NCI-H1417 treated with DMSO at 0.1 percent for 48 hours (cell line): ENCODE results near the gene OSBPL5.

Source experiments
- DNase-seq: peaks from one replicate; lab custom pipeline; 2025; lab: John Stamatoyannopoulos, UW

Gene OSBPL5

DNA sequence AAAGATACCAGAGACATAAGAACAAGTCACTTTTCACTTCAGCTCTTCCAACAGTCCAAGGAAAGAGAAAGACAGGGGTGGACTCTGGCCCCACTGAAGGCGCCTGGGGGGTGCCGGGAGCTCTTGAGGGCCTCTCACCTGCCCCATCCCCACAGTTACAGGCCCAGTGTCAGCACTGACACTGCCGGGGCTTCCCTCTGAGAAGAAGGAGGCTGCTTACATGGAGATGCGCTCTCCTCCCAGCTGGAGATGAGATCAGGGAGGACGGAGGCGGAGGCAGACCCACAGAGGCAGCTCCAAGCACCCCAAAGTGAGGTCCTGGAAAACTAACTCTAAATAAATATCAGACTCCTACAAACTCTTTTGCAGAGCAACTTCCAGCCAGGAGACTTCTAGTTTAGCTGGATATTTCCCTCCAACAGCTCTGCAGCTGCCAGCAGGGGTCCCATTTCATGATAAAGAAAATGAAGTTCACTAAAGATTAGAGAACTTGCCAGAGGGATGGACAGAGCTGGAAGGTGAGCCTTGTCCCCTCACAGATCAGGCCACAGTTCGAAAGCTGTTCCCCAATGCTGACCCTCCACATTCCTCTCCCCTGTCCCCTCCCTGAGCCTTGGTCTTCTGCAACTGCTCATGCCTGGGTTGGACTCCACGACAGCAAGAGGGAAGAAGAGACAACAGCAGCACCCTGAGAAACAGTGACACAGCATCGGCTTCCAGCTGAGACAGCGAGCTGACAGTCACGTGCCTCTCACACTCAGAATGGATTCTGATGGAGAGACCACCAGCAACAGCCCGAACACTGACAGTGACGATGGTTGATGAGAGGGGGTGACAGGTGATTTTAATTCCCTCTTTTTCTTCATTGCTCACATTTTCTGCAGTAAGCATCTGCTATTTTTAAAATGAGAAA is 113.7 kb downstream of the OSBPL5 start:
- no peak for DNase-seq

DNA sequence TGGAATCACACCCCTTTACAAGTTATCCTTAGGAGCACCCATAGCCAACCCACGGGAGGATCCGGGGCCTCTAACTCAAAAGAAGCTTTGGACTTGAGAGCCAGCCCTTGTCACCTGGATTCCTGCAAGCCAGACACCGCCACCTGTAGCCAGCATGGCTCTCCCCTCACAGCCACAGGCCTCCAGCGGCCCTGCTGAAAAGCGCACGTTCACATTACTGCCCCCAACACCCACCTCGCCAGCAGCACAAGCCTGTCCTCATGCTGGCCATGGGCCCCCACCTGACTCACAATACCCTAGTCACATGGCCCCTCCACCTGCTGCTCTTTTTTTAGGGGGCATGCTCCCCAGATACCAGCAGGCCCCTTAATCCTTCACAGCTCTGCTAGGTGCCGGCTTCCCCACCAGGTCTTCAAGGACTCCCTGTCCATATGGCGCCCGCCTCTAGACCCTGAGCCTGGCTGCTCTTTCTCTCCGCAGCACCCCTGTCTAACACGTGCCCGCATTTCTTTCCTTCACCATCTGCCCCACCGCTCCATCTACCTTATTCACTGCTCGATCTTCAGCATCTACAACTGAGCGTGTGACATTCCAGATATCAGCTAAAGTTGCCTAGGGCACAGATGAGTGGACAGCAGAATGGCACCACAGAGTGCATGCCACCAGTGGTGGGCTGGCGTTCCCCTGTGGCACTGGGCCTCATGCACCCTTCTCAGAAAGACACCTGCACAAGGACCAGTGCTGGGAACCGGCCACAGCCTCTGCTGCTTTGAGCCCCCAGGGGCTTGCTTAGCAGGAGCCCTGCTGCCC is 114.5 kb downstream of the OSBPL5 start:
- no peak for DNase-seq

DNA sequence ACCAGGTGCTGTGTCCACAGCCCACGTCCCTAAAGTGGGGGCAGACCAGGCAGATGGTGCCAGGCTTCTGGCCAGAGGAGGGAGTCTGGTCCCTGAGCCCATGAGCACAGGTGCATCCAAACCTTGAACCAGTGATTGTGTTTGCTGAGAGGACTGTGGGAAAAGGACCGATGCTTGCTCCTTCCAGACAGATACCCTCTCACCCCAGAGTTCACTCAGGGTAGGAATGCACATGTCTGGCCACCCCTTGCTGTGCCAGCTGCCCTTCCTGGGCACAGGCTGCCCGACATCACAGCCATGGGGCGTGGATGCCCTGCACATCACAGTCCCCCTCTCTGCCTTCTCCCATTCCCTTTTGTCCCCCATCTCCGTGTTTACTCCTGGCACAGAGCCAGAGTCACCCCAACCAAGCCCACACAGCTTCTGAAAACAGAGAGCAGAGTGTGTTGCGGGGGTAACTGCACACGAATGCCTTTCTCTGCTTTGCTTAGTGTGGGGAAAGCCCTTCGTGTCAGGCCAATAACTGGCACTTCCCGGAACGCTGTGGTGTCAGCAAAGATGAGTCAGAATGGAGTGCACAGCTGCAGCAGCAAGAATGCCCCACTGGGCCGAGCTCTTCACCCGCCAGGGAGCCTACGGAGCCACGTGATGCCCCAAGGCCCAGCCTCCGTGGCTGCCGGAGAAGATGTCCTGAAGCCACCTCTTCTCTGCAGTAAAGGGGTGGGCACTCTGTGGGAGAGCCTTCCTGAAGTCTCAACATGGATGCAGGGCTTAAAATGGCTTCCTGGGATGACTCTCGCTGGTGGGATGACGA is 115.5 kb downstream of the OSBPL5 start:
- DNase-seq, result no peak

DNA sequence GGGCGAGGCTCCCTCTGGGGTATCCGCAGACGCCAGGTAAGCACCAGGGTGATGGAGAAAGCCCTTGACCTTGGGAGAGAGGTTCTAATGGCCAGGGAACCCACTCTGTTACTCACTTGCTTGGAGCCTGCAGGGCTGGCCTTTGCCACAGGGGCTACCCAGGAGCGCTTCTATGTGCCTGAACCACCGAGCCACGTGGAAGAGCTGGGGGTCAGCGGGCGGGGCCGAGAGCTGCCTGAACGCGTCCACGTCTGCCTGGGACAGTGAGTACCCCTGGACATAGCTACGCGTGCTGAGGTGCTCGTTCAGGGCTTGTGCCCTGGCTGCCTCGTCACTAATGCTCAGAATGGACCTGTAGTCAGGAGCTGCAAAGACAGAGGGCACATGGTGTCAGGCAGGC is 117.5 kb downstream of the OSBPL5 start:
- no peak for DNase-seq

DNA sequence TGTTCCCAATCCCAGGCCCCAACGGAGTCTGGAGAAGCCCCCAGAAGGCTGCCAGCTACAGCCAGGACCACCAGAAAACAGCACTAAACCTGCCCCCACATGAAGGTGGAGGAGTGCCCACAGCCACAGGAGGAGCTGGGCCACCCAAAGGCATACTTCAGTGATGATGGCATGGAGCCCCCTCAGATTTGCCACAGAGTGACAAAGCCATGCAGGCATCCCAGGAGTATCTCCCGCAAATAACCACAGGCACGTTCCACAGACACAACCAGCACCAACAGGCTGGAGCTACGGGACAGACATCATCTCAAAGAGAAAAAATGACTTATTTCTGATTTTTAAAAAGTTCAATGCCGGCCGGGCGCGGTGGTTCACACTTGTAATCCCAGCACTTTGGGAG is 118.5 kb downstream of the OSBPL5 start:
- DNase-seq, result no peak

DNA sequence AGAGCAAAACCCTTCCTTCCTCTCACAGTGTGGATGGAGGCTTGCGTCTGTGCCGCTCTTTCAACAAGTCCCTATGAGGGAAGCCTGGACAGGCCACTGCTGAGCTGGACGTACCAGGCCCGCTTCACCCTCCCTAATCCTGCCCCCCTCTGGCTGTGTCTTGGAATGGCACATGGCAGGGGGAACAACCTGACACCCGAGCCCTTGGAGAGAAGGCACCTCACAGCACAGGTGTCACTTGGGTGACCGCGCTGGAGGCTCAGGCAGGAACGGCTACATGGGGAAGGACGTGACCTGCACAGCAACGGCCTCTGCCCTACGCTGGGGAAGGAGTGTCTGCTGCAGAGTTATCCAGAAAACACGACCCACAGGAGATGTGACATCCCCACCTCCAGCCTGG is 118.9 kb downstream of the OSBPL5 start:
- no peak for DNase-seq

DNA sequence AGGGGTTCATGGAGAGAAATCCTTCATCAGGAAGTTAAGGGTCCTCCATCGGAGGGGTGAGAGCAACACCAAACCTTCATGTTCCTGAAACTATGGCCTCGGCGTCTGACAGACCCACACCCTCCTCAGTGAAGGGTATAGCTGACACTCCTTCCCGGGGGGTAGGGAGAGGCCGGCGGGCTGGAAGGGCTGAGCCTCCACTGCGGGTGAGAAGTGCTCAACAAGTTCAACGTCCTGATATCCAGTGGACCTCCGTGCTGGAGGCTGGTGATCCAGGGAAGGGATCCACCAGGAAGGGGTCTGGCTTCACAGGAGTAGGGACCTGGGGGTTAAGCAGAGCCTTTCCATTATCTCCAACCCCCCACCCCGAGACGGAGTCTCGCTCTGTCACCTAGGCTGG is 120.2 kb downstream of the OSBPL5 start:
- DNase-seq, result no peak

DNA sequence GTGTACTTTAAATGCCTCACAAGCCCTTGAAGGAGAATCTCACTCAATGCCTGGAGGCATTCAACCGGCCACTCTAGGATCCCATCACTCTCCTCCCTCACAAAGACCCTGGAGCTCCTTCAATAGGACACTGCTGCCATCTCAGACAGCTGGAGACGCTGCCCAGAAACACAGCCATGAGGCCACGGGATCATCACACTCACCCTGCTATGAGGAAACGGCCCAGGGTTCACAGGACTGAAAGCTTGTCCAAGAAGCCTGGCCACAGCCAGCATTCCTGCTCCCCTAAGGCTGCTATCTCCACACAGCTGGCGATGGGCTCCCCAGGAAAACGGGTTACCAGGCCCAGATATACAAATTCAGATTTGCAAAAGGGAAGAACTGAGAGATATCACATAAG is 121.1 kb downstream of the OSBPL5 start:
- no peak for DNase-seq

DNA sequence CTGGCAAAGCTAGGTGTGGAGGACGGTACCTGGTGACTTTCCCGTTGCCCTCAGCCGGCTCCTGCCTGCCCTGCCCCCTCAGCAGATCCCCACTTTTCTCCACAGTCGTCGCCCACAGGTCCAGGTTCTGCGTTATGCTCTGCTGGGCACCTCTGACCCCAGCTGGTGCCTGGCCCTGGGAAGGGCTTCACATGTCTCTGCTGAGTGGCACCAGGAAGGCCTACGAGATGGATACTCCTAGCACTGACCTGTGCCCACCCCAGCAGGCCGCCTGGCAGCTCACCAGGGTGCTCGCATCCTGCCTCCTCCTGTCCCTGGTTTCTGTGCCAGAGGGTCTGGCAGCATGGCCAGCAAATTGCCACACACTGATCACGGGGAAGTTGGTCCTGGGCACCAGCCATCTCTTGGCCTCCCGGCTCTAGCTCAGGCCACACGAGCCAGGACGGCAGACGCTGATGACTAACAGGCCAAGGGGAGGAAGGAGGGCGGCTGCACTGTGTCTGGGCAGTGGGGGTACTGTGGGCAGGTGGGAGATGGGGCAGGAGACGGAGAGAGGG is 121.7 kb downstream of the OSBPL5 start:
- DNase-seq, result no peak

DNA sequence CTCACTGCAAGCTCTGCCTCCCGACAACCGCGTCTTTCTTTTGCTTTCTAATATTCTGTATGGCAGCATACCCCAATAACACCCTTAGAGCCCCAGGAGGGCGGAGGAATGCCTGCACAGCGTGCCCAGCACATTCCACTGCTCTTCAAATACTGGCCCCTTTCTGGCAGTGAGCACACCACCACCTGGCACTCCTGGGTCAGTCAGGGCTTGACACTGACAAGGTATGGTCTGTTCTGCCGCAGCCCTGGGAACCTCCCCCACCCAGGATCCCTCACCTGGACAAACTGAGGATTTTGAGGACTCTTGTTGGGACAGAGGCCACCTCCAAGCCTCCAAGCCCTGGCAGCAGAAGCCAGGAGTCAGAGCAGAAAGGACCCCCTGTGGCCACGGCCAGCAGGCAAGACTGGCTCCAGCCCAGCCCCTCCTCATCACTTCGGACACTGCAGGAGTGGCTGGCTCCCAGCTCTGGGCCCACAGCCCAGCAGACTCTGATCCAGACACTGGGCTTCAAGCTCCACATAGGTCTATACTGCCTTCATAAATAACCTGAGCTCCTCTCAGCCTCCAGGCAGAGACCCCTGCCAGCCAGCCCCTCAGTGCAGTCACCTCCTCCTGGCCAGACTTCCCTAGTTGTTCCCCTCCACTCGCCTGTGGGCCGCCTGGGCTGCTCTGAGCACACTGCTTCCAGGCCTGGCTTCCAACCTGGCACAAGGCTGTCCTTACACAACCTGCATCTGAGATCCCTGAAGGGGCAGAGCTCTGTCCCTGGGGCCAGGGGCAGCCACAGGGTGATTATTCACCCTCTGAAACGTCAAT is 122.4 kb downstream of the OSBPL5 start:
- no peak for DNase-seq

DNA sequence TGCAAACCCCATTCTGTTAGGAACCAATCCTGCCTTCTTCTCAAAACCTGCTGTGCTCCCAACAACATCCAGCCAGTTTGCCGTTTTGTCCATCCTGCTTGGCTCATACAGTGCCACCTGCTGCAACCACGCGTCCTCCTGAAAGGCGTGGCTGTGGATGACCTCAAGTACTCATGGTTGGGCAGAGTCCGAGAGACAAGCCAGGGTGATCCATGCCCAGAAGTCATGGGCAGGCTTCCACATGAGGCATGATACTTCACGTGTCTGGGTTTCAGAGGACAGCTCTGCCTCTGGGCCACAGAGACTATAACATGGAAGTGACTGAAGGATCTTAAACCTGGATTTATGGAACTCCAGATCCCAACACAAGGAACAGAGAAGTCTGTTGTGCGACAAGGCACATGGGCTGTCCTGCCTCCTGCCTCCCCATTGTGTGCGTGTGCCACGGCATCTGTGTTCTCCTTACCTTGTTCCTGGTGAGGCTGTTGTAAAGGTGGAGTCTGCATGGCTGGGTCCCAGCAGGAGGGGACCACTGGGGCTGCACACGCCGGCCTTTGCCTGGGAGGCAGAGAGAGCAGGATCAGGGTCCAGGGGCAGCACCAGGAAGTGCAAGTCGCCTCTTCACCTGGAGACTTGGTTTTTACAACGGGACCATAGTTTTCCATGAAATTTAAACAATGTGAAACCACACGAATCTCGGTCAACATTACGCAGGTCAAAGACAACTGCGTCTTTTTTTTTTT is 123.2 kb downstream of the OSBPL5 start:
- DNase-seq, result no peak

DNA sequence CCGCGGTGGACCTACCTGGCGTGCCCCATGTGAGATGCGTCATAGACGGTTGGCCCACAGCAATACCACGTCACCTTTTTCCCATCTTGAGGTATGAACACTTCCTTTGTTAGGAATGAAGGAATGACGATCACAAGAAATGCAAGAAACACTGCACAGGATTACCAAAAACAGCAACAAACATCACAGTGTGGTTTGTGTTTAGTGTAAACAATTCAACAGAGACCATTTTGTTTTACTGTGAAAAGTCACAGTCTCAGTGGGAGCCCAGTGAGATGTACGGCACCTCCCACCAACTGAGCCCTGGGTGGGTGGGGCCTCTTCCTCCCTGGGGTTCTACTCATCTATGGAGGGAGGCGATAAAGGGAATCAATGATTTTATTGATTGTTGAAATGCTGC is 124.2 kb downstream of the OSBPL5 start:
- DNase-seq, result no peak

DNA sequence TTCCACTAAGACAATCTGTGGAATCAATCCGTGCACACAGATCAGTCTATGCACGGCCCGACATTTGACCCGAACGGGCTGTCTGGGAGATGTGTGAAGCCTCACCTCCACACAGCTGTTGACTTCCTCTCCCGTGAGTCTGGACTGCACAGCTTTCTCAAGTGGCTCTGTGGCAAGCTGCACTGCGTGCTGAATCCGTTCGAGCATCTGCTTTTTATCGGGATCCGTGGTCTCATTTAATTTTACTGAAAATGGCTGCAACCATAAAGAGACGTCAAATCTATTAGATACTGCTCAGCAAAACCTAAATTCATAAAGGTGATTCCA is 127.2 kb downstream of the OSBPL5 start:
- DNase-seq, result no peak
